Neural progenitor cell (in vitro differentiated cells): ENCODE results near the gene RNASE12. TPM values are rescaled to one million over a fixed set of nuclear protein-coding genes. Genes with fewer than 3 reads are reported as not detected.

Source experiments
- DNase-seq: peaks from one replicate; pipeline ENCODE4 v3.0.0-alpha.2; 2016; ENCODE audit warnings: low spot score
- H2AFZ ChIP-seq: fragments of 200-600 bp; sonication (generic); replicated peaks from 2 replicates; pipeline ENCODE4 v1.6.1; 2016; ENCODE audit warnings: antibody characterized with exemption
- H3F3A ChIP-seq: fragments of 200-600 bp; sonication (generic); 2 replicates; pipeline ENCODE4 v1.6.1; 2016; ENCODE audit warnings: antibody characterized with exemption, low read depth
- H3K27ac ChIP-seq: fragments of 200-600 bp; sonication (generic); 2 replicates; pipeline ENCODE4 v1.5.1; 2016; ENCODE audit warnings: mild to moderate bottlenecking
- H3K27me3 ChIP-seq: fragments of 200-600 bp; sonication (generic); 2 replicates; pipeline ENCODE4 v1.6.1; 2016; ENCODE audit warnings: mild to moderate bottlenecking, moderate library complexity
- H3K36me3 ChIP-seq: fragments of 200-600 bp; sonication (generic); 2 replicates; pipeline ENCODE4 v1.5.1; 2016
- H3K4me1 ChIP-seq: fragments of 200-600 bp; sonication (generic); 2 replicates; pipeline ENCODE4 v1.6.1; 2016; ENCODE audit warnings: mixed run types
- H3K4me2 ChIP-seq: fragments of 200-600 bp; sonication (generic); 2 replicates; pipeline ENCODE4 v1.6.1; 2016
- H3K4me3 ChIP-seq: fragments of 200-600 bp; sonication (generic); 2 replicates; pipeline ENCODE4 v1.5.1; 2016
- H3K79me2 ChIP-seq: fragments of 200-600 bp; sonication (generic); 2 replicates; pipeline ENCODE4 v1.6.1; 2016; ENCODE audit warnings: low read depth
- H3K9ac ChIP-seq: fragments of 200-600 bp; sonication (generic); 2 replicates; pipeline ENCODE4 v1.6.1; 2016
- H3K9me3 ChIP-seq: fragments of 200-600 bp; sonication (generic); 2 replicates; pipeline ENCODE4 v1.5.1; 2016; ENCODE audit warnings: low read depth
- H4K20me1 ChIP-seq: fragments of 200-600 bp; sonication (generic); 2 replicates; pipeline ENCODE4 v1.6.1; 2016; ENCODE audit warnings: low read depth
- H3K27ac Mint-ChIP-seq: 3 replicates; pipeline ENCODE4 v1.8.0; 2021; ENCODE audit warnings: mixed read lengths
- H3K27me3 Mint-ChIP-seq: 2 replicates; pipeline ENCODE4 v1.8.0; 2022; ENCODE audit warnings: low read depth, mild to moderate bottlenecking, inconsistent platforms, moderate library complexity, mixed read lengths; ENCODE audit not compliant: insufficient read depth
- H3K36me3 Mint-ChIP-seq: 3 replicates; pipeline ENCODE4 v1.8.0; 2021; ENCODE audit warnings: mixed read lengths
- H3K4me1 Mint-ChIP-seq: 3 replicates; pipeline ENCODE4 v1.8.0; 2021; ENCODE audit warnings: mixed read lengths
- H3K4me3 Mint-ChIP-seq: 3 replicates; pipeline ENCODE4 v1.8.0; 2021; ENCODE audit warnings: mild to moderate bottlenecking, moderate library complexity, mixed read lengths
- H3K9me3 Mint-ChIP-seq: 3 replicates; pipeline ENCODE4 v1.8.0; 2020; ENCODE audit warnings: mixed read lengths
- CTCF ChIP-seq: fragments of 200-600 bp; sonication (generic); IDR thresholded peaks from 2 replicates; pipeline ENCODE4 v1.5.1; 2017; ENCODE audit warnings: antibody characterized with exemption, mild to moderate bottlenecking
- EZH2 ChIP-seq: fragments of 200-600 bp; sonication (generic); IDR thresholded peaks from 2 replicates; pipeline ENCODE4 v1.6.1; 2017; ENCODE audit warnings: antibody characterized with exemption, mild to moderate bottlenecking, moderate library complexity
- EZH2phosphoT487 ChIP-seq: fragments of 200-600 bp; sonication (generic); IDR thresholded peaks from 2 replicates; pipeline ENCODE4 v1.6.1; 2017; ENCODE audit warnings: antibody characterized with exemption
- total RNA-seq: library from RNA; depleted of rRNA; stranded (reverse); fragments of >200 nt; gene quantifications from 2 replicates; pipeline ENCODE4 v1.2.3, GENCODE V29; 2015; ENCODE audit warnings: low replicate concordance

RNASE12 gene
- total RNA-seq, 1 donor from 2014 or later: not detected

GRCh38 chr14:20603813-20604690, 12.9 kb upstream of the RNASE12 start:
- Mint-ChIP-seq H3K36me3 (no peaks in the 10 kb centered on the region), H3K27me3 (peaks cover 8% of the 10 kb centered on the region), H3K4me1 (no peaks in the 10 kb centered on the region), H3K9me3 (no peaks in the 10 kb centered on the region), H3K4me3 (peak overlapping the region; percentile 10), H3K27ac (no peak overlapping the region)
- Histone ChIP-seq H3F3A (no peaks in the 10 kb centered on the region), H3K27ac (no peak overlapping the region), H3K9ac (no peak overlapping the region), H3K4me1 (no peaks in the 10 kb centered on the region), H3K4me3 (no peak overlapping the region), H3K9me3 (no peaks in the 10 kb centered on the region), H3K27me3 (no peaks in the 10 kb centered on the region), H3K36me3 (no peaks in the 10 kb centered on the region), H3K4me2 (no peak overlapping the region), H4K20me1 (no peaks in the 10 kb centered on the region), H3K79me2 (no peaks in the 10 kb centered on the region), H2AFZ (no peak overlapping the region)
- TF ChIP-seq EZH2 (no peak), EZH2phosphoT487 (no peak), CTCF (no peak)
- DNase-seq: no peak

GRCh38 chr14:20602583-20602982, 11.4 kb upstream of the RNASE12 start:
- Mint-ChIP-seq H3K36me3 (no peaks in the 10 kb centered on the region), H3K27me3 (peaks cover 15% of the 10 kb centered on the region), H3K9me3 (no peaks in the 10 kb centered on the region), H3K27ac (no peak overlapping the region), H3K4me3 (no peak overlapping the region), H3K4me1 (no peaks in the 10 kb centered on the region)
- H3K9me3 ChIP-seq: no peaks in the 10 kb centered on the region
- H3K4me2 ChIP-seq: no peak overlapping the region
- H4K20me1 ChIP-seq: no peaks in the 10 kb centered on the region
- no peaks in the 10 kb centered on the region for H3F3A ChIP-seq
- H2AFZ ChIP-seq: no peak overlapping the region
- H3K36me3 ChIP-seq: no peaks in the 10 kb centered on the region
- no peak overlapping the region for H3K9ac ChIP-seq
- no peak for DNase-seq
- no peaks in the 10 kb centered on the region for H3K79me2 ChIP-seq
- no peak overlapping the region for H3K27ac ChIP-seq
- no peak overlapping the region for H3K4me3 ChIP-seq
- H3K4me1 ChIP-seq: no peaks in the 10 kb centered on the region
- TF ChIP-seq EZH2phosphoT487 (no peak), CTCF (no peak), EZH2 (no peak)
- H3K27me3 ChIP-seq: no peaks in the 10 kb centered on the region

- Histone ChIP-seq H4K20me1 (no peaks in the 10 kb centered on the region), H2AFZ (no peak overlapping the region), H3K27ac (no peak overlapping the region), H3K79me2 (no peaks in the 10 kb centered on the region), H3K36me3 (no peaks in the 10 kb centered on the region), H3K4me2 (no peak overlapping the region), H3F3A (no peaks in the 10 kb centered on the region), H3K4me1 (no peaks in the 10 kb centered on the region), H3K9me3 (no peaks in the 10 kb centered on the region), H3K4me3 (no peak overlapping the region), H3K9ac (no peak overlapping the region), H3K27me3 (no peaks in the 10 kb centered on the region)
- Mint-ChIP-seq H3K9me3 (no peaks in the 10 kb centered on the region), H3K4me1 (no peaks in the 10 kb centered on the region), H3K27ac (no peak overlapping the region), H3K36me3 (no peaks in the 10 kb centered on the region), H3K4me3 (no peak overlapping the region), H3K27me3 (peaks cover 16% of the 10 kb centered on the region)
- TF ChIP-seq EZH2phosphoT487: no peak
- TF ChIP-seq CTCF: no peak
- no peak for DNase-seq
These were observed 10.3 kb upstream of the RNASE12 start for GRCh38 chr14:20601522-20601921.
